Peyer's patch (tissue), 4 donors: ENCODE measurements around the gene EPHA7.

Experiments
- POLR2A ChIP-seq, 2 donors: fragments of 450-650 bp; IDR thresholded peaks; one replicate each; pipeline ENCODE4 v1.5.1; 2017; ENCODE audit warnings: antibody characterized with exemption in 2 of 2, mild to moderate bottlenecking in 2 of 2, moderate library complexity in 2 of 2
- TF ChIP-seq, protein P1 (sequence below), 6 experiments: fragments of 450-650 bp in 4 of 6; fragments of 200-600 bp in 2 of 6; sonication (generic) in 1 of 6; IDR thresholded peaks; one replicate each; pipeline ENCODE4 v1.5.1; 2017 to 2019; ENCODE audit warnings: antibody characterized with exemption in 6 of 6, mild to moderate bottlenecking in 3 of 6, moderate library complexity in 1 of 6

DNA sequence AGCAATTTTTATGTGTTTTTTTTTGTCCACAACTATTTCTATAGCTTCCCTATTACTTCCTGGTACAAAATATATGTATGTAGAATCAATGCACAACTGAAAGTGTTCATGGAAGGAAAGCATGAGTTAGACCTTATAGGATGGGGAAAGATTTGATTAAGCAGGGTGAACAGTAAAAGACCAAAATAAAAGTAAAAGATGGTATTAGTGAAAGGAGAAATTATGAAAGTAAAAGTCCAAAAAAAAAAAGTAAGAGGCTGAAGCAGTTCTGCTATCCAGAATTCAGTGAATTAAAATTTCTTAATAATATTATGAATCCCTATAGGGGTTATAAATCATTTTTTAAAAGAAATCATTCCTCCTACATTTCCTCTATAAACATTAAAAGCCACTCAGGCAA is 114.3 kb downstream of the EPHA7 start:
- TF ChIP-seq, protein P1, sequence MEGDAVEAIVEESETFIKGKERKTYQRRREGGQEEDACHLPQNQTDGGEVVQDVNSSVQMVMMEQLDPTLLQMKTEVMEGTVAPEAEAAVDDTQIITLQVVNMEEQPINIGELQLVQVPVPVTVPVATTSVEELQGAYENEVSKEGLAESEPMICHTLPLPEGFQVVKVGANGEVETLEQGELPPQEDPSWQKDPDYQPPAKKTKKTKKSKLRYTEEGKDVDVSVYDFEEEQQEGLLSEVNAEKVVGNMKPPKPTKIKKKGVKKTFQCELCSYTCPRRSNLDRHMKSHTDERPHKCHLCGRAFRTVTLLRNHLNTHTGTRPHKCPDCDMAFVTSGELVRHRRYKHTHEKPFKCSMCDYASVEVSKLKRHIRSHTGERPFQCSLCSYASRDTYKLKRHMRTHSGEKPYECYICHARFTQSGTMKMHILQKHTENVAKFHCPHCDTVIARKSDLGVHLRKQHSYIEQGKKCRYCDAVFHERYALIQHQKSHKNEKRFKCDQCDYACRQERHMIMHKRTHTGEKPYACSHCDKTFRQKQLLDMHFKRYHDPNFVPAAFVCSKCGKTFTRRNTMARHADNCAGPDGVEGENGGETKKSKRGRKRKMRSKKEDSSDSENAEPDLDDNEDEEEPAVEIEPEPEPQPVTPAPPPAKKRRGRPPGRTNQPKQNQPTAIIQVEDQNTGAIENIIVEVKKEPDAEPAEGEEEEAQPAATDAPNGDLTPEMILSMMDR (IDR thresholded peaks at IDR 0.05) = no peak
- no peak for TF ChIP-seq POLR2A (IDR thresholded peaks at IDR 0.05)
